A673 (cell line): ENCODE data around the gene CLIC6. TPM values are rescaled to one million over a fixed set of nuclear protein-coding genes. Genes with fewer than 3 reads are reported as not detected.
A peak's percentile ranks its signal among the peaks of the same experiment; 100 is the strongest.

ENCODE experiments used
- Bru-seq: library from RNA; stranded (reverse); fragments of 400-500 nt; gene quantifications from one replicate; lab custom pipeline; 2021; lab: Mats Ljungman, UMichigan
- BruChase-seq, 2 experiments: library from RNA; stranded (reverse); fragments of 400-500 nt; gene quantifications; one replicate each; lab custom pipeline; 2021; lab: Mats Ljungman, UMichigan
- BruUV-seq: library from RNA; stranded (reverse); fragments of 400-500 nt; replicated peaks from 2 replicates; lab custom pipeline; 2021; lab: Mats Ljungman, UMichigan
- CTCF ChIA-PET: fragments of 300-600 bp; sonication (Branson Sonifier 250); formaldehyde crosslinking; loops from one replicate; lab custom pipeline; 2022; ENCODE audit warnings: antibody characterized with exemption; lab: Charles Lee
- POLR2A ChIA-PET: fragments of 300-600 bp; sonication (Branson Sonifier 250); formaldehyde crosslinking; loops from one replicate; lab custom pipeline; 2022; ENCODE audit warnings: antibody characterized with exemption; ENCODE audit not compliant: low non-redundant PET; lab: Charles Lee
- DNase-seq: peaks from one replicate; pipeline ENCODE4 v3.0.0-alpha.2; 2015; ENCODE audit warnings: low spot score
- H3K27ac ChIP-seq: fragments of 200-600 bp; sonication (generic); 2 replicates; pipeline ENCODE4 v1.5.1; 2016; ENCODE audit warnings: mixed run types, low read depth, mild to moderate bottlenecking, mixed read lengths, antibody characterized with exemption, low read length; ENCODE audit not compliant: poor library complexity, severe bottlenecking
- H3K27me3 ChIP-seq: fragments of 200-600 bp; sonication (generic); replicated peaks from 2 replicates; pipeline ENCODE4 v1.6.1; 2017; ENCODE audit warnings: mixed run types, low read depth, mild to moderate bottlenecking, mixed read lengths, antibody characterized with exemption, low read length; ENCODE audit not compliant: insufficient read depth, poor library complexity
- H3K36me3 ChIP-seq: fragments of 200-600 bp; sonication (generic); 2 replicates; pipeline ENCODE4 v1.6.1; 2016; ENCODE audit warnings: mixed run types, mild to moderate bottlenecking, mixed read lengths, antibody characterized with exemption, low read length; ENCODE audit not compliant: insufficient read depth, poor library complexity, severe bottlenecking
- H3K4me1 ChIP-seq: fragments of 200-600 bp; sonication (generic); 2 replicates; pipeline ENCODE4 v1.6.1; 2017; ENCODE audit warnings: mixed run types, mild to moderate bottlenecking, mixed read lengths, antibody characterized with exemption, low read length; ENCODE audit not compliant: insufficient read depth, poor library complexity, severe bottlenecking
- H3K4me3 ChIP-seq: fragments of 200-600 bp; sonication (generic); 2 replicates; pipeline ENCODE4 v1.5.1; 2016; ENCODE audit warnings: low read depth, mixed run types, mild to moderate bottlenecking, mixed read lengths, low read length; ENCODE audit not compliant: poor library complexity, severe bottlenecking
- H3K9me3 ChIP-seq: fragments of 200-600 bp; sonication (generic); 2 replicates; pipeline ENCODE4 v1.6.1; 2016; ENCODE audit warnings: mixed run types, low read depth, mild to moderate bottlenecking, mixed read lengths, antibody characterized with exemption, low read length; ENCODE audit not compliant: poor library complexity, severe bottlenecking
- EZH2 ChIP-seq: fragments of 200-600 bp; sonication (generic); IDR thresholded peaks from 2 replicates; pipeline ENCODE4 v1.6.1; 2017; ENCODE audit warnings: borderline replicate concordance, low read depth, mild to moderate bottlenecking, mixed read lengths, antibody characterized with exemption, low read length; ENCODE audit not compliant: poor library complexity, severe bottlenecking
- intact Hi-C: fragments of 100-400 bp; cut with micrococcal nuclease; formaldehyde crosslinking; loops from one replicate; pipeline ENCODE4 v1.10.0; 2022; ENCODE audit not compliant: unreplicated experiment
- long read RNA-seq: library from polyadenylated mRNA; stranded (forward); transcript quantifications from one replicate; pipeline ENCODE4 v2.0.0, GENCODE V29; 2022
- total RNA-seq: library from RNA; stranded (reverse); gene quantifications from 2 replicates; pipeline ENCODE4 v1.2.3, GENCODE V29; 2021
- TF ChIP-seq, protein P1 (sequence below): fragments of 300-800, 200-600 bp; sonication (generic); conservative IDR thresholded peaks from 2 replicates; pipeline ENCODE4 v1.5.1; 2017; ENCODE audit warnings: low read depth, mild to moderate bottlenecking, antibody characterized with exemption, low read length, moderate library complexity, mixed read lengths

CLIC6 gene
- not detected in 2 replicates for total RNA-seq
- percentile 4 among the genes with signal in this experiment for Bru-seq, nascent RNA
- BruChase-seq, experiment 1, labeled RNA remaining after a 2-hour chase = percentile 5 among the genes with signal in this experiment
- BruChase-seq, experiment 2, labeled RNA remaining after a 6-hour chase = not detected
- long read RNA-seq = 0 reads

DNA sequence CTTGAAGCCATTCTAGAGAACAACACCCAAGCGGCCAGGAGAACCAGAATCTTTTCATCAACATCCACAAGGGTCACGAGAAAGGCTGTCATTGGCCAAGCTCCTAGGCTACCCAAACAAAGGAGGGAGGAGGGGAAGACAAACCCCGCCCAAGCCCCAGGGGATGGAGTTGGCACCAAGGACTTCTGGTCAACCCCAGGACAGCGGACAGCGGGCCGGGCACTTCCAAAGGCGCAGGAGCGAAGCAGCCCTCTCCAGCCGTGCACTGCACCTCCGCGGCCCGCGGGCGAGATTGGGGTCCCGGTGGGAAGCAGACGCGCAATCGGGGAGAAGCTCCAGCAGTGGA, at the start of gene CLIC6:
CLIC6 (plus strand) TSS at position 192 of the 346 bp plus-strand sequence. CDS start 395 bp downstream, outside the sequence.
- Histone ChIP-seq H3K4me1 (no peaks in the 10 kb centered on the region), H3K36me3 (no peaks in the 10 kb centered on the region), H3K4me3 (peak within 1 kb of the TSS; percentile 31), H3K27me3 (peaks cover 96% of the 10 kb centered on the region), H3K27ac (no peak within 1 kb of the TSS), H3K9me3 (no peaks in the 10 kb centered on the region)
- BruUV-seq = no TSS peak
- intact Hi-C loops = no loop called here
- CTCF ChIA-PET = no interaction called here
- peak; percentile 3 for TF ChIP-seq EZH2
- TF ChIP-seq, protein P1, sequence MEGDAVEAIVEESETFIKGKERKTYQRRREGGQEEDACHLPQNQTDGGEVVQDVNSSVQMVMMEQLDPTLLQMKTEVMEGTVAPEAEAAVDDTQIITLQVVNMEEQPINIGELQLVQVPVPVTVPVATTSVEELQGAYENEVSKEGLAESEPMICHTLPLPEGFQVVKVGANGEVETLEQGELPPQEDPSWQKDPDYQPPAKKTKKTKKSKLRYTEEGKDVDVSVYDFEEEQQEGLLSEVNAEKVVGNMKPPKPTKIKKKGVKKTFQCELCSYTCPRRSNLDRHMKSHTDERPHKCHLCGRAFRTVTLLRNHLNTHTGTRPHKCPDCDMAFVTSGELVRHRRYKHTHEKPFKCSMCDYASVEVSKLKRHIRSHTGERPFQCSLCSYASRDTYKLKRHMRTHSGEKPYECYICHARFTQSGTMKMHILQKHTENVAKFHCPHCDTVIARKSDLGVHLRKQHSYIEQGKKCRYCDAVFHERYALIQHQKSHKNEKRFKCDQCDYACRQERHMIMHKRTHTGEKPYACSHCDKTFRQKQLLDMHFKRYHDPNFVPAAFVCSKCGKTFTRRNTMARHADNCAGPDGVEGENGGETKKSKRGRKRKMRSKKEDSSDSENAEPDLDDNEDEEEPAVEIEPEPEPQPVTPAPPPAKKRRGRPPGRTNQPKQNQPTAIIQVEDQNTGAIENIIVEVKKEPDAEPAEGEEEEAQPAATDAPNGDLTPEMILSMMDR = no peak
- no peak for DNase-seq
- POLR2A ChIA-PET = no interaction called here

DNA sequence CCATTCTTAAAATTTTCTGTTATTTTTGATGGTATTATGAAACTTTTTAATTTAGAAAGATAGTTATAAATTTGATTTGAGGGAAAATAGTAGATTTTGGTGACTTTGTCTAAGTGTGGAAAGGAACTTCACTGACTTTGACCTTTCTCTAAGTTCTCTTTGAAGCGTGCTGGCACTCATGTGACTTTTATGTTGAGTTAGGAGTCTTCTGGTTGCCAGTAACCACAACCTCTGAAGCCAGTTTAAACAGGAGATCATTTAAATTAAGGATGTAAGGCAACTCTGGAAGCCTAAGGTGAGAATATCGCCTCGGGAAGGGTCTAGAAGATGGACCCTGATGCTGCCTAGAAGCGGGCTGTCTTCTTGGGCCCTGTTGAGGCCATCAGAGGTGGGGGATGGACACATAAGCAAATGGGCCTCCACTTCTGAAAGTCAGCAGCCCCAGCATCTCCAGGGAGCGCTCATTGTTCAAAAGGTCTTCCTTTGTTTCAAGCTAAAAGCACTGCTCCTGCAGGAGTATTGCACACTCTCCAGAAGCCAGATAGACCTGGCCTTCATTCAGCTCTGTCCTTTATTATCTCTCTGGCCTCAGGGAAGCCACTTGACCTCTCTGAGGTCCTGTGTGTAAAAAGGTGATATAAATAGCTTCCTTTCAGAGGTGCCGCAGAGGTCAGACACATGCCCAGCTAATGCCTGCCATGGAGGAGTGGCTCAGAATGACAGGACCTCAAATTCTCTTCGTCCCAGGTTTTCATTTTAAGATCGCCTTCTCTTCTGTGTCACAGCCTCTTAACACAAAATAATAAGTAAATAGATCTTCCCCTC, 48.7 kb upstream of the CLIC6 start:
- Histone ChIP-seq H3K9me3 (no peaks in the 10 kb centered on the region), H3K4me1 (no peaks in the 10 kb centered on the region), H3K27me3 (peaks cover 28% of the 10 kb centered on the region), H3K4me3 (no peak overlapping the region), H3K36me3 (no peaks in the 10 kb centered on the region), H3K27ac (no peak overlapping the region)
- intact Hi-C loops = no loop called here
- TF ChIP-seq, protein P1 = no peak
- TF ChIP-seq EZH2 = no peak
- no peak for DNase-seq
- ChIA-PET CTCF (no interaction called here), POLR2A (no interaction called here)
- BruUV-seq = no TSS peak

DNA sequence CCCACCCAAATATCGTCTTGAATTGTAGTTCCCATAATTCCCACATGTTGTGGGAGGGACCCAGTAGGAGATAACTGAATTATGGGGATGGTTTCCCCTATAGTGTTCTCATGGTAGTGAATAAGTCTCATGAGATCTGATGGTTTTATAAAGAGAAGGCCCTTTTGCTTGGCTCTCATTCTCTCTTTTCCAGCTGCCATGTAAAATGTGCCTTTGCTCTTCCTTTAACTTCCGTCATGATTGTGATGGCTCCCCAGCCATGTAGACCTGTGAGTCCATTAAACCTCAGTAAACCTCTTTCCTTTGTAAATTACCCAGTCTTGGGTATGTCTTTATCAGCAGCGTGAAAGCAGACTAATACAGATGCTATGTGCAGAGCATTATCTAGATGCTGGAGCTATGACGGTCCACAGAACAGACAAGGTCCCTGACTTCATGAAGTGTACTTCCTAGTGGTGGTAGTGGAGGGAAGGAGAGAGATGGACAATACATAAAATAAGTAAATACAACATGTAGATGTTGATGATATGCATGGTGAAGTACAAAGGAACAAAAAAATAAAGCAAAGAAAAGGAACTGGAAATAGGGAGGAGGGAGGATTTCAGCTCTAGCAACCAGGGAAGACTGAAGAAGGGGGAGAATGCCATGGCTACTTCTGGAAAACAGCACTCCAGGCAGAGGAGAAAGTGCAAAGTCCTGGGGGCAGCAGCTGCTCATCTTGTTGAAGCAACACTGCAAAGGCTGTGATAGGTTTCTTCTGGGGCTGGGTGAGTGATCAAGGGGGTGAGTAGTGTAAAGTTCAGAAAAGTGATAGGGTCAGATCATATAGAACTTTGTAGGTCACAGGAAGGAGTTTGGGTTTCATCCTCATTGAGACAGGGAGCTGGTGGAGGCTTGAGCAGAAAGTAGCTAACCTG, 47.1 kb upstream of the CLIC6 start:
- CTCF ChIA-PET = no interaction called here
- Histone ChIP-seq H3K36me3 (no peaks in the 10 kb centered on the region), H3K27me3 (peaks cover 33% of the 10 kb centered on the region), H3K9me3 (no peaks in the 10 kb centered on the region), H3K27ac (no peak overlapping the region), H3K4me1 (no peaks in the 10 kb centered on the region), H3K4me3 (no peak overlapping the region)
- intact Hi-C loops = no loop called here
- DNase-seq = no peak
- POLR2A ChIA-PET = no interaction called here
- no TSS peak for BruUV-seq
- TF ChIP-seq, protein P1 = no peak
- no peak for TF ChIP-seq EZH2
